Immature natural killer cell (primary cell): ENCODE results near the gene DCLK1. TPM values are rescaled to one million over a fixed set of nuclear protein-coding genes. Genes with fewer than 3 reads are reported as not detected.

ENCODE experiments used
- DNase-seq, 3 donors: peaks; one replicate each; pipeline ENCODE4 v3.0.0; 2022; ENCODE audit warnings: mixed read lengths in 1 of 3
- H3K27ac Mint-ChIP-seq, 6 donors: one replicate each; pipeline ENCODE4 v1.8.0; 2020; ENCODE audit warnings: mixed read lengths in 6 of 6, mild to moderate bottlenecking in 5 of 6, inconsistent platforms in 4 of 6, moderate library complexity in 3 of 6
- H3K27me3 Mint-ChIP-seq, 3 donors: one replicate each; pipeline ENCODE4 v1.8.0; 2020 to 2021; ENCODE audit warnings: low read depth in 3 of 3, mild to moderate bottlenecking in 3 of 3, mixed read lengths in 3 of 3, moderate library complexity in 3 of 3, inconsistent platforms in 1 of 3
- H3K36me3 Mint-ChIP-seq, 3 donors: one replicate each; pipeline ENCODE4 v1.8.0; 2020; ENCODE audit warnings: mixed read lengths in 3 of 3, inconsistent platforms in 2 of 3, mild to moderate bottlenecking in 2 of 3
- H3K4me1 Mint-ChIP-seq, 2 donors: one replicate each; pipeline ENCODE4 v1.8.0; 2020; ENCODE audit warnings: inconsistent platforms in 2 of 2, mild to moderate bottlenecking in 2 of 2, mixed read lengths in 2 of 2, moderate library complexity in 1 of 2
- H3K4me3 Mint-ChIP-seq, 5 donors: one replicate each; pipeline ENCODE4 v1.8.0; 2020; ENCODE audit warnings: mild to moderate bottlenecking in 5 of 5, mixed read lengths in 5 of 5, inconsistent platforms in 3 of 5, moderate library complexity in 3 of 5
- H3K9me3 Mint-ChIP-seq, 6 donors: one replicate each; pipeline ENCODE4 v1.8.0; 2020; ENCODE audit warnings: mild to moderate bottlenecking in 6 of 6, mixed read lengths in 6 of 6, inconsistent platforms in 4 of 6, moderate library complexity in 3 of 6
- polyA plus RNA-seq, 3 donors: library from polyadenylated mRNA; unstranded; fragments of 300-500 nt; fragmentation: Illumina TruSeq; gene quantifications; one replicate each; pipeline ENCODE4 v1.2.3, GENCODE V29; 2021

The DCLK1 gene
- not detected for polyA plus RNA-seq

DNA sequence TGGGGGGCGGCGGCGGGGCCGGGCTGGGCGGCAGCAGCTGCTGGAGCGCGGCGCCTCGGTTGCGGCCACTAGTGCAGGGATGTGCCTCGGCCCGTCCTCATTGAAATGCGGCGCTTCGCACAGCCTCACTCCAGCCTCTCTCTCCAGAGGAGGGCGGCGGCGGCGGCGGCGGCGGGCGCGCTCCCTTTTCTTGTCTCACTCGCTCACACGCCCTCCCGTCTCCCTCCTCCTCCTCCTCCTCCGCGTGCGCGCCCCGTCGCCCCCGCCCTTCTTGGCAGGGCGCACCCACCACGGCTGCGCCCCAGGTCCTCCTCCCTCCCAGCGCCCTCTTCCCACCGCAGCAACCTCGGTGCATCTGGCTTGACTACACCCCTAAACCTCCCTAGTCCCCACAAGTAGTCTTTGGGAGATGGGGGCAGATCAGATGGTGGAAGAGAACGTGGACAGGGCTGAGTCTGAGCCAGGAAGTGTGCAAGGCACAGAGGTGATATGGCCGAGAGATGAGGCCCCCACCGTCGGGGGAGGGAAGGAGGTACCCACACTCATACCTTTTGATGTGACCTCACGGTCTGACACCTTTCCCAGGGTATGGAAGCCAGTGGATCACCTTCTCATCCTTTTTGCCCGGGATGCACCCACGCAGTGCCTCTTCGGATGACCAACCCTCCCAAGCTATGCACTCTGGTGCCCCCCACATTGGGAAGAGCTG lies at the start of gene DCLK1:
TSS of gene DCLK1 (minus strand) at position 161 of the 709 bp plus-strand sequence.
- no peaks in the 10 kb centered on the region for H3K36me3 Mint-ChIP-seq
- no peak within 1 kb of the TSS for H3K27ac Mint-ChIP-seq
- no peak within 1 kb of the TSS for H3K4me3 Mint-ChIP-seq
- H3K9me3 Mint-ChIP-seq: peaks cover 3 to 23% (median 14%) of the 10 kb centered on the region in 6 donors
- no peaks in the 10 kb centered on the region for H3K4me1 Mint-ChIP-seq
- peaks cover 0 to 6% (median 4%) of the 10 kb centered on the region in 3 donors for H3K27me3 Mint-ChIP-seq
- no peak for DNase-seq

DNA sequence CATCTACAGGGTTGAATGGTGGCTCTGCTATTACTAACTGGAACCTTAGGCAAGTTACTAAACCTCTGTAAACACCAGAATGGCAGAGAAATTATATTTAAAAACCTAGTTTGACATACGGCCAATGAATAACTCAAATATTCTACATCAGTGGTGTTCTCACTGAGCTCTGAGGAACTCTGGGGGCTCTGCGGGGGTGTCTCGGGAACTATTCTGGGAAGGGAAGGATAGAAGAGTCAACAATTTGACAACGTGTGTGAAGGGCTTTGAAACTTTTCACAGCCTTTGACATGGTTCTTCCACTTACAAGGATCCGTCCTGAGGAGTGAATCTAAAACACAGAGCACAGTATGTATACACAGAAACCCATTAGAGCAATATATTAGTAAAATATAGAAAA lies 44.4 kb upstream of the DCLK1 start:
- Mint-ChIP-seq H3K27me3 (no peaks in the 10 kb centered on the region), H3K4me3 (no peak overlapping the region), H3K36me3 (no peaks in the 10 kb centered on the region), H3K4me1 (no peaks in the 10 kb centered on the region), H3K27ac (no peak overlapping the region), H3K9me3 (peaks cover 0 to 7% (median 3%) of the 10 kb centered on the region in 6 donors)
- DNase-seq: no peak

DNA sequence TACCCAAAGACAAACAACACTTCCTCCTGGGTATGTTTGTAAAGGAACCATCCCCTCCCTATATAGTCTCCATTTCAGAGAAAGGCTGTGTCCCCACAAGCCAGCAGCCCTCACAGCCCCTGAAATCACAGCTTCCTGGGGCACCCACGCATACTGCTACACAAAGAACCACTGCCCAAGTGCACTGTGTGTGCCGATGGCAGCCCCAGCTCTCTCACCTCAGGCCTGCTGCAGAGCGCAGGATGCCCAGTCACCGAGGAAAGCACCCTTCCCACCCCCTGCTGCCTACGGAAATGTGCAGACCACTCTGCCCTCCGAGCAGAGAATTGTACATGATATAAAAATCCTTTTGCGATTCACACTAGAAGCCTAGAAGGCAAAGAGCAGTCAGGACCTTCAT lies 43.7 kb upstream of the DCLK1 start:
- Mint-ChIP-seq H3K36me3 (no peaks in the 10 kb centered on the region), H3K4me3 (no peak overlapping the region), H3K4me1 (no peaks in the 10 kb centered on the region), H3K27me3 (peaks cover 0 to 1% (median 0%) of the 10 kb centered on the region in 3 donors), H3K9me3 (peaks cover 0 to 14% (median 3%) of the 10 kb centered on the region in 6 donors), H3K27ac (no peak overlapping the region)
- no peak for DNase-seq

DNA sequence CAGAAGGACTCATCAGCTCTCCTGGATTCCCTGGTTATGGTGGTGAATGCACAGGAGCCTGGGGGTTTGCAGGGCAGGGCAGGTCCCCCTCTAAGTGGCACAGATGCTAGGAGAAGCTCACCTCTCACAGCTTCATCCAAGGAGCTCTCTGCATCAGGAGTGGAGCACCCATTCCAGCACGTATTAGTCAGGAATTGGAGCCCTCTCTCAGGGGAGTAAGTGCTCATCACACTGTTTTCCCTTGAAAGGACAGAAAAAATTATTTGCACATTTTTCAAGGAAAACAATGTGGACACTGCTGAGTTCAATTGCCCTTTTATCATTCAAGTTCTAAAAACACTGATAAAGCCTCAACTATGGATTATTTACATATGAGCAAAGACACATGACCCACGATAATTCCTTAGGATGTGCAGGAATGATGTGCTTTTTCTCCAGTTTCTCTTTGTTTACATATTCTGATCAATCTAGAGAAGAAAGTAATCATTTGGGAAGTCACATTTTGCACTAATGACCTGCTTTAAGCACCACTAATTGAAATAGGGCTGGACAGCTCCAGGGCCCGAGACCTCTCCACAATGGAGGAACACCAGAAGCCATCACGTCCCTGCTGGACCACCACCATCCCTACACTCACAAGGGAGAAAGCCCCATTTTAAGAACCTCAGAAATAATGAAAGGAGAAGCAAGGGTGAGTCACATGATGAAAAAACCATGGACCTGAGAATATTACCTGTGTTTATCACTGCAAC lies 42.6 kb upstream of the DCLK1 start:
- no peak for DNase-seq
- H3K9me3 Mint-ChIP-seq: peaks cover 0 to 11% (median 2%) of the 10 kb centered on the region in 6 donors
- no peaks in the 10 kb centered on the region for H3K36me3 Mint-ChIP-seq
- no peaks in the 10 kb centered on the region for H3K4me1 Mint-ChIP-seq
- no peak overlapping the region for H3K27ac Mint-ChIP-seq
- peaks cover 0 to 2% (median 0%) of the 10 kb centered on the region in 3 donors for H3K27me3 Mint-ChIP-seq
- no peak overlapping the region for H3K4me3 Mint-ChIP-seq

DNA sequence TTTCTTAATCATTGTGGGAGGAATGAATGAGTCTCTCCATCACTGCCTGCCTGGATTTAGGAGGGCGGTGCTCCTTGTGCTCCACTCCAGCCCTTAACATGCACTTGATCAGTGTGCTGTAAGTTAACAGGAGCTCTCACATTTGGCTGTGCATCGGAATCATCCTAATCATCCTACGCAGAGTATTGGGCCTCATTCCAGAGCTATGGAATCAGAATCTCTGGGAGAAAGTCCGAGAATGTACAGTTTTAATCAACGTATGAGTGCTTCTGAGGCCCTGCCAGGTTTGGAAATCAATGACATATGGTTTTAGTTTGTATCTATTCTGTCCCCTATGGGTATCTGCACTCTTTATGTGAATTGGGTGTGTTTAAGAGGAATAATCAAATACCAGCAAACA lies 34.9 kb upstream of the DCLK1 start:
- H3K27ac Mint-ChIP-seq: no peak overlapping the region
- H3K9me3 Mint-ChIP-seq: peaks cover 3 to 43% (median 8%) of the 10 kb centered on the region in 6 donors
- no peaks in the 10 kb centered on the region for H3K4me1 Mint-ChIP-seq
- H3K4me3 Mint-ChIP-seq: no peak overlapping the region
- peaks cover 0 to 2% (median 0%) of the 10 kb centered on the region in 3 donors for H3K27me3 Mint-ChIP-seq
- no peaks in the 10 kb centered on the region for H3K36me3 Mint-ChIP-seq
- no peak for DNase-seq

DNA sequence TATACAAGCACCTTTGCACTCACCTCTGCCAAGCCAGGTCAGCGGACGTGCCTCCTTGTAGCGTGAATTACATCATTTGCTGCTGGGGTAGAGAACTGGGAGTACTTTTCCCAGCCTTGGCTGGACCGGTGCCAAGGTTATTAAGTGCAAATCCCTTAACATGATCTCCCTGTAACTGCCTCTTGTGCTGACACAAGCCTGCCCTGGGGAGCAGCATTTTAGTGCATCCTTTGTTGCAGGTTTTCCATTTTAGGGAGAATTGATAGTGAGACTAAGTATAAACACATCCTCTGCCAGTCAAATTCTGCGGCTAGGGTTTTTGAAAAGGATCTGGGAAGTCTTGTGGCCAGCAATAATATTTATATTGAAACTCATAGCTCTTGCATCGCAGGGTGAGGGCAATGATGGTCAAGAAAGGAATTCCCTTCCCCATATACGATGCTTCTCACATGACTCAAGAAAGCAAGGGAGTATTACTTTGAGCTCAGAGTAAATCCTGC lies 32.7 kb upstream of the DCLK1 start:
- Mint-ChIP-seq H3K27ac (no peak overlapping the region), H3K4me1 (no peaks in the 10 kb centered on the region), H3K36me3 (no peaks in the 10 kb centered on the region), H3K4me3 (no peak overlapping the region), H3K9me3 (peaks cover 4 to 32% (median 10%) of the 10 kb centered on the region in 6 donors), H3K27me3 (no peaks in the 10 kb centered on the region)
- no peak for DNase-seq

DNA sequence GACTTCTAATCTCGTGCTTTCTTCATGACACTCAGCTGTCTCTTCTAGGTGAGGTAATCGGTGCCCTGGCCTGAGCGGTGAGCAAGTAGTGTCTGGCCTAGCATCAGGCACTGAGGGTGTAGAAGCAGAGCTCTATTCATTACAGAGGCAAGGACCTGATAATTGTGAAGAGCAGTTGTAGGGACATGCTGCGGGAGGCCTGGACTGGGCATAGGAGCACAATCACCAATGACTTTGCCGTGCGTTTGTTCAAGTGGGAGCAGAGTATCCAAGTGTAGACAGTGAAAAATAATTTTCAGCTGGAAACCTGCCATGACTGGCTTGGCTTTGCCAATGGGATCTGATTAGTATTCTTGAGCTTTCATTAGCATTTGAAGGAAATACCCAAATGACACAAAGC lies 32.1 kb upstream of the DCLK1 start:
- Mint-ChIP-seq H3K36me3 (no peaks in the 10 kb centered on the region), H3K4me1 (no peaks in the 10 kb centered on the region), H3K9me3 (peaks cover 4 to 27% (median 8%) of the 10 kb centered on the region in 6 donors), H3K27me3 (no peaks in the 10 kb centered on the region), H3K4me3 (no peak overlapping the region), H3K27ac (no peak overlapping the region)
- DNase-seq: no peak

DNA sequence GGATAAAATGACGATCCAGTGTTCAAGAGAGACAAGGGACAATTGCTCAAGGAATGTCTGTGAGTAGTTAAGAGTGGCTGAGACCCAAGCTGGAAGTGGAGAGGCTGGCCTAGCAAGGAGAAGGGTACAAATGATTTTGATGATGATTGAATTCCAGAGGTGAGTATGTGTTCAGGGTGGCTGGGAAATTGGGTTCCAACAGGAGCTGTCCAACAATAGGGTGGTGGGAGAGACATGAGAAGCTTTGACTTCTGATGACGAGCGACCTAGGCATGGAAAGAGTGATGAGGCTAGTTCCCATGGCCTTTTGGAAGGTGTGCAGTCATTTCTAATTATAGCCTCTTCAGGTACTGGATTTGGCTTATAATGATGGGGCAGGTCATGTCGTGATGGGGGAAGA lies 29.1 kb upstream of the DCLK1 start:
- H3K9me3 Mint-ChIP-seq: peaks cover 7 to 29% (median 9%) of the 10 kb centered on the region in 6 donors
- no peaks in the 10 kb centered on the region for H3K4me1 Mint-ChIP-seq
- no peaks in the 10 kb centered on the region for H3K36me3 Mint-ChIP-seq
- no peak overlapping the region for H3K27ac Mint-ChIP-seq
- H3K27me3 Mint-ChIP-seq: peaks cover 0 to 5% (median 0%) of the 10 kb centered on the region in 3 donors
- no peak overlapping the region for H3K4me3 Mint-ChIP-seq
- no peak for DNase-seq

DNA sequence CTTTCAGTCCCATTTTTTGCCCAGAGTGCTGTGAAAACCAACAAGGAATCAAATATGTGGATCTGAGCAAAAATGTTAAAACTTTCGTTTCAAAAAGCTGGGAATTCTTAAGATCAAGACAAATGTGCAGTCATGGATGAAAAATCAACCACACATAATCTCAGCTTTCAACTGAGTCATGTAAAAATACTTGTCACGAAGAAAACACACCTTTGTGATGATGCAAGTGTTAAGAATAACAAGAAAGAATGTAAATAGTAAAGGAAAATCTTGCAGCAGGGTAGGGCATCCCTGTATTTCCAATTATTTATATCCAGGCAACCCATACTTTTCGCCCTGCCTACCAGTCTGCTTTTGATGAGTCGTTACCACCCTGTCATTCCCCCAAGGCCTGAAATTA lies 27.4 kb upstream of the DCLK1 start:
- peaks cover 9 to 36% (median 12%) of the 10 kb centered on the region in 6 donors for H3K9me3 Mint-ChIP-seq
- no peak overlapping the region for H3K27ac Mint-ChIP-seq
- H3K36me3 Mint-ChIP-seq: no peaks in the 10 kb centered on the region
- H3K4me1 Mint-ChIP-seq: no peaks in the 10 kb centered on the region
- DNase-seq: no peak
- H3K27me3 Mint-ChIP-seq: peaks cover 0 to 5% (median 0%) of the 10 kb centered on the region in 3 donors
- no peak overlapping the region for H3K4me3 Mint-ChIP-seq

DNA sequence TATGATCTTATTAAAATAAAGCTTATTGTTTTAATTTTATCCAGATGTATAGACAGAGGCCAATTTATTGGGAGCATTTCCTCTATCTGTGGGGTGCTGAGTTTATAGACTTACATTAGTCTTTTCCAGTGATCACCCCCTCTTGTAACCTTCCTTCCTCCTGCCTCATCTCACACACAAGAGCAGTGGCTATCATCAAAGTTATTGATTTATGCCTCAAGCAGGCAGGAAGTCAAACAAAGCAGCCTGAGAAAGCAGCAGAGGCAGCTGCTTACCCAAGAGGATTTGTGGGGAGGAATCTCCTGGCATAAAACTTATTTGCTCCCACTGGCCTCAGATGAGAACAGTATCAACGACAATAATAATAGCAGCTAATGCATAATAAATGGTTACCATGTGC lies 26.3 kb upstream of the DCLK1 start:
- no peak for DNase-seq
- no peaks in the 10 kb centered on the region for H3K4me1 Mint-ChIP-seq
- H3K4me3 Mint-ChIP-seq: no peak overlapping the region
- peaks cover 0 to 5% (median 0%) of the 10 kb centered on the region in 3 donors for H3K27me3 Mint-ChIP-seq
- H3K36me3 Mint-ChIP-seq: no peaks in the 10 kb centered on the region
- H3K27ac Mint-ChIP-seq: no peak overlapping the region
- peaks cover 10 to 36% (median 12%) of the 10 kb centered on the region in 6 donors for H3K9me3 Mint-ChIP-seq

DNA sequence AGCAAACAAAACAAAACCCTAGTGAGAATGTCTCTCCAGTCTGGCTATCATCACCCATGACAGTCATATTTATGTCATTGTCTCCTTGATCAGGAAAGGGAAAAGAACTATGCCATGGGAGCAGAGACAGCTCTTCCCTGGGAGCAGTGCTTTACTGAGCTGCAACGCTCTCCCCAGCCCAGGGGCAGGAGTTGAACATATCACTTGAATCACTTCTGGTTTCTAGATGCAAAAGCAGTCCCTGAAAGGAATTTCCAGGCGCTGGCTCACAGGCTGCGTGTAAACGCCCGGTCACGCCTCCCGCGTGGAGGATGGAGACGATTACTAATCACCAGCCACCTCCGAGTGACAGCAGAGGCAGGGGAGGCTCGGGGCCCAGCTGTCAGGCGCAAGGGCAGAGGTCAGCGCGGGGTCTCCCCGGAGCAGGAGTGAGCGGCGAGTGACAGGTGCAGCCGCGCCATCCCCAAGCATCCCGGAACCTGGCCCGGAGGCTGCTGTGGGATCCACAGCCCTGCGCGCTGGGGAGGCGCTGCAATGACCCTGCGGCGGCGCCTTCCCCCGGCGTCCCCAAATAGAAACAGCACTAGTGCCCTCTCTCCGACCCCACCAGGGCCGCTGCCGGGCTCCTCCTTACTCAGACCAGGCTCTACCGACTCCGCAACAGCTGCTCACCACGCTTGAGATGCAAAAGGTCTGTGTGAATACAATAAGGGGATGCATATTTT lies 23.5 kb upstream of the DCLK1 start:
- no peak for DNase-seq
- H3K4me3 Mint-ChIP-seq: no peak overlapping the region
- no peaks in the 10 kb centered on the region for H3K4me1 Mint-ChIP-seq
- peaks cover 7 to 35% (median 13%) of the 10 kb centered on the region in 6 donors for H3K9me3 Mint-ChIP-seq
- no peaks in the 10 kb centered on the region for H3K36me3 Mint-ChIP-seq
- no peak overlapping the region for H3K27ac Mint-ChIP-seq
- H3K27me3 Mint-ChIP-seq: peaks cover 0 to 6% (median 0%) of the 10 kb centered on the region in 3 donors

DNA sequence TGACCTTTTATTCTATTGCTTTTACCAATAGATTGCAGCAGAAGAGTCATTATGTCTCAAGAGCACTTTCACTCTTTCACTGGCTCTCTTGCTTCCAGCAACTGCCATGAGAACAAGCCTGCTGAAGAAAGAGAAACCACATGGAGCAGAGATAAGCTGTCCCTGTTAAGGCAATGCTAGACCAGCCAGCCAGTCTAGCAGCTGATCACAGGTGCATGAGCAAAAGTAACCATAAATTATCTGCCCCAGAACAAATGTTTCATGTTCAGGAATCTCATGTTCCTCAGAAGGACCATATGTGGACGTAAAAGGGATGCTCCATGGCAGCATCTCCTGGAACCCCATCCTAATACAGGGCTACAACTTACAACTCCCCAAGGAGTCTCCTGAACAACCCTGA lies 20.4 kb upstream of the DCLK1 start:
- no peaks in the 10 kb centered on the region for H3K36me3 Mint-ChIP-seq
- no peak for DNase-seq
- peaks cover 9 to 48% (median 16%) of the 10 kb centered on the region in 6 donors for H3K9me3 Mint-ChIP-seq
- no peak overlapping the region for H3K27ac Mint-ChIP-seq
- peaks cover 0 to 8% (median 0%) of the 10 kb centered on the region in 3 donors for H3K27me3 Mint-ChIP-seq
- H3K4me1 Mint-ChIP-seq: no peaks in the 10 kb centered on the region
- no peak overlapping the region for H3K4me3 Mint-ChIP-seq

DNA sequence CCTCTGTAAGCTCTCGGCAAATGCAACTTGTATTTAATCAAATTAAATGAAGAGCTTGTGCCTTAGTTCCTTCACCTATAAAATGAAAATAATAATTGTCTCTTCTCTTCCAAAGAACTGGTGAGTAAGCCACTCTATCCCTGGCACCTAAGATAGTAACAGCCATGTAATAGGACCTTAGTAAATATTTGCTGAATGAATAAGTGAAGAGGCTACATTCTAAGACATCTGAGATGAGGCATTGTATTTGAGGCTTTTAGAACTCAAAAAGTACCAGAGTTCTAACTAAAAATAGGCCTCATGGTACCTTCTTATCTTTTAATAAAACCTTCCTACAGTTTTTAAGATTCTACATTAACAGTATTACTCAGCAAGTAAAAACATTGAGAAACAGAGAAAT lies 17.3 kb upstream of the DCLK1 start:
- H3K4me3 Mint-ChIP-seq: no peak overlapping the region
- DNase-seq: no peak
- peaks cover 0 to 3% (median 0%) of the 10 kb centered on the region in 3 donors for H3K27me3 Mint-ChIP-seq
- no peak overlapping the region for H3K27ac Mint-ChIP-seq
- H3K9me3 Mint-ChIP-seq: peaks cover 6 to 29% (median 11%) of the 10 kb centered on the region in 6 donors
- H3K36me3 Mint-ChIP-seq: no peaks in the 10 kb centered on the region
- no peaks in the 10 kb centered on the region for H3K4me1 Mint-ChIP-seq

DNA sequence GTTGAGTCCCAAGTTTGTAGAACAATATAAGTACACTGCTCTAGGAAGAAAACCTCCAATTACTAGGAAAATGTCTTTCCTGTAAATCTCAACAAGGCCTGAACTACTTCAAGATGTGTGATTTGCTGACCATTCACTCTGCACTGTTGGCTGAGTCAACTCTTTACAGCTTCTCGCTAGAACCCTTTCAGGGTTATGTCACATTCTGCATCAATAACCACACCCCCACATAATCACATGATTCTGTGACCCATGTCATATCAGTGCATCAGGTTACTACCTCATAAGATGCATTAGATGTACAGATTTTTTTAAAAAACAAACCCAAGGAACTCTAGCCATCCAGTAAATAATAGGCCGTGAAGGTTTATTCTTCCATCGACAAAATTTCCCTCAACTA lies 16.1 kb upstream of the DCLK1 start:
- Mint-ChIP-seq H3K4me3 (no peak overlapping the region), H3K27ac (no peak overlapping the region), H3K9me3 (peaks cover 6 to 24% (median 9%) of the 10 kb centered on the region in 6 donors), H3K36me3 (no peaks in the 10 kb centered on the region), H3K4me1 (no peaks in the 10 kb centered on the region), H3K27me3 (peaks cover 0 to 3% (median 0%) of the 10 kb centered on the region in 3 donors)
- DNase-seq: no peak
